HG03571 (cell line): Measurements from ENCODE around the gene ZBTB16.

Experiments used
- ATAC-seq: cut with Tn5 transposase; IDR thresholded peaks from one replicate; pipeline ENCODE4 v1.9.1; 2021; ENCODE audit not compliant: unreplicated experiment

The ZBTB16 gene

DNA sequence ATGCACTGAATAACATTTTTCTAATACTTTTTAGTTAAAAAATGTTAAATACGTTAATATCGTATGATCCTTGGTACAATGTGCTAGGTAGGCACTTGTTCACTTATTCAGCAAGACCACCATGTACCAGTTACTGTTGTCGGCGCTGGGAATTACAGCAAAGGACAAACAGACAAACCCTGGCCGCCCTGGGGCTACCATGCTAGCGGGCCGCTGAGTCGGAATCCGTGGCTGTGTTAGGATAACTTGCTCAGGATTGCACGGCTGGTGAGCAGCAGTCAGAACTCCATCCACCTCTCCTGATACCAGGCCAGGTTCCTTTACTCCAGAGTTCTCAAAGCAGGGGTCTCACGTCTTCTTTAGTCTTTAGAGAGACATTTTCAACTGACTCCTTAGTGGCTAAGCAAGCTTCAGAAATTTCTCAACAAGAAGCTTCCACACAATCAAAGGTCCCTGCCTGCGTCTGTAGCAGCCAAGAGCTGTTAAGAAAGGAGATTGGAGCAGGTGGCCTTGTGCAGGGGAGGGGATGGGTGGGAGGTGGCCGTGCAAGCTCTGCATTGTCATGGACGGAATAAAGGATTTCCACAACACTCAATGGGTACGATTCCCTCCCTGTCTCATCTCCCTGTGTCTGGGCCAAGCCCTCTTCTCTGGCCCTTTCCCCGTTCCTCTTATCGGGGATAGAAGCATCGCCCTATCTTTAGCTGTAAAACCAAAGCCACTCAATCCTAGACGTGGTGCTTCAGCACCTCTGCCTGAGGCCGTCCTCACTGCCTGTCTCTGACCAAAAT lies 196.9 kb downstream of the ZBTB16 start:
- ATAC-seq: no peak

DNA sequence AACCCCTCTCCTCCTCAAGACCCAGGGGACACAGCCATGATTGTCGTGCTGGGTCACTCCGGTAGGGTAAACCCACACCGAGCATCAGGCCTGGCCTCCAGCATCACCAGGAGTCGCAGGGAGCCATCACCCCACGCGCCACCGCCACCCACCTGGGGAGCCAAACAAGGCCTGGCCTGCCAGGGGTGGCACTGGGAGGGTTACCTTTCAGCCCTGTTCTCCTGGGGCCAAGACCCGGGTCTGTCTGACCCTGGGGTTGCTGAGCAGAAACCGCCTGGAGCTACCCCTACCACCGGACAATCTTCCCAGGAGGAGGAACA lies 197.4 kb downstream of the ZBTB16 start:
- ATAC-seq: no peak

DNA sequence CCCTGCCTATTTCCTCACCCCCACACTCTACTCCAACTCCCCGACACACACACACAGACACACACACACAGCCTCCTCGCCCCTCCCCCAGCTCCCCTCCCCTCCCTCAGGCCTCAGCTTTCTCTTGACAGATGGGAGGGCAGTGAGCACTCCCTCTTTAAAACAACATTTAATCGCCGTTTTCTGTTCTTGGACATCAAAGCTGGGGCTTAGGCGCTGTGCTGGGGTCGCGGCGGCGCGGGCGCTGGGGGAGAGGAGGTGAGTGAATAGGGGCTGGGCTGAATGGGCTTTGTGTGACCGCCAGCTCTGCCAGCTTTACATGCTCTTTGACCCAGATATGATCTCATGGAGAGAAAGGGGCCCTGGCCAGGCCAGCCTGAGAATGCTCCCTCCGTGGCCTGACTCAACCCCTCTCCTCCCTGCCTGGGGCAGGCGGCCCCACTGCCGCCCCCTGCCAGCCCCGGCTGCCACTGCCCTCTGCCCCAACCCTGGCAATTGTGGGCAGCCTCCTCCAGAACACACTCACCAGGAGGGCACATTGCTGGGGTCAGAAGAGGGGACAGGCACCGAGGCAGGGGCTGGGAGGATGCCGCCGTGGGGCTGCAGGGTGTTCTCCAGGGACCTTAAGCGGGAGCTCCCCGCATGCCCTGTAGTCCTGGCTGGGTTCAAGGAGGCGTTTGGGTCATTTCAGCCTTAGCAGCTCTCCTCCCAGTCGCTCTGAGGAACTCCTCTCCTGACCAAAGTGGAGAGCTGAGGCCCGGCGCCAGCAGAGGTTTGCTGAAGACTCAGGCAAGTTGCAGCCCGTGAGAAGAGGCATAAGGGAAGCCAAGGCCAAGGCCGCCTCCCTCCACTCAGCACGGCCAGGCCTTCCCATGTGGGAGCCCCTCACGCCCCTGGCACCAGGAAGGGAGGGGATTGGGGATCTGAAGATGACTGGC lies 198.4 kb downstream of the ZBTB16 start:
- ATAC-seq: no peak

DNA sequence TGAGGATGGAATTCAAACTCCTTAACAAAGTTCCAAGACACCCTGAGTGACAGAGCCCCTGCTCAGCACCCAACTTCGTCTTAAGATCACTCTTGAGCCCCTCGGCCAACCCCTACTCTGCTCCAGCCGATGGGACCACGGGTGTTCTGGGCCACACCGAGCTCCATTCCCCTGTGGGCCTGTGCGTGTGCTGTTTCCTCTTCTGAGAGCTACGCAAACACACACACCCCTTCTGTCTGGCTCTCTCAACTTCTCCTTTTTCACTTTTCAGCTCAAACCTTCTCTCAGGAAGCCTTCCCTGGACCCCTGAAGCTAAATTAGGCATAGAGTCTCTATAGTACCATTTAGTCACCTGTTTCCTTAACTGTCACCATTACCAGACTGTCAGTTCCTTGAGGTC lies 199.2 kb downstream of the ZBTB16 start:
- ATAC-seq: no peak

DNA sequence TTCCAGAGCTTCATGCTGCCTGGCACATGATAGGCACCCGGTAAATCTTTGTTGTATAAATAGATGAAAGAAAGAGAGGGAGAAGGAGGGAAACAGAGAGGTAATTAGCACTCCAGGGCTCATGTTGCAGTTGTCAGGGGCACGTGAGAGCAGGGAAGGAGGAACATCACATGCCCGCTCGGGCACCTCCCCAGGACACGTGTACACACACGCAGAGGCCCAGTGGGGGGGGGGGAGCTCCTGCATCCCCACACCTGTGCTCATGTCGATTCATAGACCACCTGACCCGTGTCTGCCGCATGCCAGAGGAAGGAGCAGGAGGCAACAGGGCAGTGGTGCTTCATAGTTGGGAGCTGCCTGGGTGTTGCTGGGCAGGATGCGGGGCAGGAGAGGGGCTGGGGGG lies 199.6 kb downstream of the ZBTB16 start:
- no peak for ATAC-seq

DNA sequence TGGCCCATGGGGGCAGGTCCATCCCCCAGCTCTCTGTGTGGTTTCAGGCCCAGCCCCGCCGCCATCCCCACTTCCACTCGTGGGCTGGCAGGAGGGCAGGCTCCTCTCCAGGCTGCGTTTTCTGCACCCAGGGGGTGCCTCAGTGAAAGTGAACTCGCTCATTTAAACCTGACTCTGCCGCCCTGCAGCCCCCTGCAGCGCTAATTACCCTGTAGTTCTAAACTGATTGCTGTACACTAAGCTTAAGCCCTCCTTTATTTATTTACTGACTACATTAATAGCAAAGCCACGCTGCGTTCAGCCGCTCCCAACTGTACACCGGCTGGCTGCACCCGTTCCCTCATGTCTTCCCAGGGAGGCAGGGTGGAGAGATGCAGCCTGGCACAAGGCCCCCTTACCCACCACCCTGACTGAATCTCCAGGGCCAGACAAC lies 200.1 kb downstream of the ZBTB16 start:
- no peak for ATAC-seq

DNA sequence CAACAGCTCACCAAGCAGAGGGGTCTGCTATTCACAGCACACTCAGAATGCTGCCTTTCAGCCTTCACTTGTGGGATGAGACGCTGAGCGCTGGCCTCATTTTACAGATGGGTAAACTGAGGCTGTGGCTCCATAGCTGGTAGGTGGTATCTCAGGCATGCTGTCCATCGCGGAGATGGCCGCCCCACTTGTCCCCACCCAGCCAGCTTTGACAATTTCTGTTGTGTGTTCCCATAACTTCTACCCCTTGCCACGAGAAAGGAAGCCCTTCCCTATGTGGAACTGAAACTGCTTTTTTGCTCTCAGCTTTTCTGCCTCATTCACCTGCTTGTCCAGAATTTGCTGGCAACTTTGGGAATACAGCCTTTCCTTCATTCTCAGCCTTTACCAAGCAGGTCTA lies 200.6 kb downstream of the ZBTB16 start:
- ATAC-seq: no peak

DNA sequence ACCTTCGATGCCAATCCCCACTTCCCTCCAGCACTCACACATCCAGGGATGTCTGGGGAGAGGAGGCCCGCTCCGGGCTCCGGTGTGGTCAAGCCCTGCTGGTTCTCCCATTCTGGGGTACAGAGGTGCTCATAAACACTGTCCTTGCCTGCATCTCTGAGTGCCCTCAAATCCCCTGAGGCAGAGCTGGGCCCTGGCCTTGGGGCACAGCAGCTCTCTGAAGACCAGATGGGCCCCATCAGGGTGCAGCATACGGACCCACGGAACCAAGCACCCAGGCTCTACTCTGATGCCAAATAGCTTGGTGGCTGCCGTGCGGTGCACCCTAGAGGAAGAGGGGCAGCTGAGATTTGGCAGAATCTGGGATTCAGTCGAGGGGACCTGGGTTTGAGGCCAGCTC lies 201.0 kb downstream of the ZBTB16 start:
- no peak for ATAC-seq

DNA sequence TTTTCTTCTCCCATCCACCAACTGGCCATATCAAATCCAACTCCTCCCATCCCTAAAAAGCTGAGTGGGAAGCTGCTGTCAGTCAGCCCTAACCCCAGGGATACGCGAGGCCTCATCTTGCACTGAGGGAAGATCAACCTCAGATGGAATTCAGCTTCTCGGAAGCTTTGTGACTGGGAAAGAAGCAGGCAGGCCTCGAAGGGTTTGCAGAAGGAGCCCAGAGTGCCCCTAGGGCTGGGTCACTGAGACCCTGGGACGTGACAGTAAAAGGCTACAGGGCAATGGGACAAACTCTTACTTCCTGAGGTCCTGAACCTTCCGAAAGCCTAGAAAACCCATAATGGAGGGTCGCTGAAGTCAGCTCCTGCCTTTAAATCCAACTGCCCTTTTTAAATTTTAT lies 202.3 kb downstream of the ZBTB16 start:
- ATAC-seq: no peak

DNA sequence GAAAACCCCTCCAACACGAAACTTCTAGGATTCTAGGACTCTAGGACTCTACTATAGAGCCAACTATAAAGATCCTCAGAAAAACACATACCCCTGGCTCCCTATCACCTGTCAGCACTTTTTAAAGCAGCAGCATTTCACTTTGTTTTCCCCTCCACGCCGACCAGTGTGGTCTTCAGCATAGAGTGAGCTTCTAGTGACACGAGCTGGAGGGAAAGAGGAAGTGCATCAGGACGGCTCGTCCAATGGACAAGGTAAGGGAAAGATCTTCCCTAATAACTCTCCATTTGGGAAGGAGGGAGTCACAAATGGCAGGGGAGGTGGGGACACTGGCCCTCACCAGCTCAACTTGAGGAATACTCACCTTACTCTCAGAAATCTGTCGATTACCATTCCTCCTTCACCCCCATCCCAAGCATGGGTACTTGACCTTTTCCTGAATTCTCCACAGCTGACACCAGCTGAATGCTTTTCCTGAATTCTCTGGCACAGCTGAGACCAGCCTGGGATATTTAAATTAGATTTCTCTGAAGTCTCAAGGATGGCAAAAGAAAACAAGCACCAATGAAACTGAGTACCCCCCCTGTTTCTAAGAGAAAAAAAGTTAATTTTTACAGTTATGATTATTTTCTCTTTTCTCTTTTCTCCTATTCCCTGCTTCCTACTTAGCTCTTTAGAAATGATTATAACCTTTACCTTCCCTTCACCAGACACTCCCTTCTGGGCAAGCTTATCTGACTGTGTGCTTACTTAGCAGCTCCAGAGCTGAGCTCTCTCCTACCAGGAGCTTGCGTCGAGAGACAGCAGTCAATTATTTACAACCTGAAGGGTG lies 203.4 kb downstream of the ZBTB16 start:
- no peak for ATAC-seq

DNA sequence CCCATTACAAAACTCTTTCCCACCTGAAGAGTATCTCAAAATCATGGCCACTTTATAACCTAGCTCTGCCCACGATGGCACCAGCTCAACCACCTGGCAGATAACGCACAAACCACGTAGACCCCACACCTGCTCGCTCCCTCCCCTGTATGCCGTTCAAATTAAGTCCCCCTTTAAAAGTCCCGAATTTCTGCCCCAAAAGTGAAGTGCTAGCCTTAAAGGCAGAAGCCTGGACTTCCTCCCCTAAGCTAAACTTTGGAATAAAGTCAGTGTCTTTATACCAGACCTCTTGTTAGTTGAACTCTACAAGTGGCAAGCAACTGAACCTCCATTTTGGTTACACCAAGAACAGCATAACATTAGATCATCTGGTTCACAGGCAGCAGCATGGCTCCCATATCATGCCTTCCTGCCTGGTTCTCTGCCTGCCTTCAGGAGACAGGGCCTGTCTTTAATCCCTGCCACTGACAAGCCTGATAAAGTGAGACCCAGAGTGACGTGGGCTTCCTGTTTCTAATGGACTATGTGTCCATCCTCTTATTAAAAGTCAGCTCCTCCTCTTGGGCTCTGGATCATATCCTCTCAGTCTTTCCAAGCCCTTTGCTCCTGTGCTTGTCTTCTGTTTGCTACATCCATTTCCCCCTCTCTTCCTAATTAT lies 204.1 kb downstream of the ZBTB16 start:
- no peak for ATAC-seq

DNA sequence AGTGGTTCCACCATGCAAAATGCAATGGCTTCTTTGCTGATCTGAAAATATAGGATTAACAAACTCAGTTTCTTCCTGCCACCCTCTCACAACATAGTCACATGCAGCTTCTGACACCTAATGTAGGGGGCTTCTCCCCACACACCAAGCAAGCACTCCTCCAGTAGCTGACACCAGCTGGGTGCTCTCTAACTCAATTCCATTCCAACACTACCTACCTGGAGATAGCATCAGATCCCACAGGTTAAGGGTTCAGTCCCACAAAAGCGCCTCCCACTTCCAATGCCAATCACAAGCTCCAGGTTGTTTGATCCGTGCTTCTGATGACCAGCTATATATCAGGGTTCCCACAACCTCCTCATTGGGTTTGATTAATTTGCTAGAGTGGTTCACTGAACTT lies 204.9 kb downstream of the ZBTB16 start:
- ATAC-seq: no peak

DNA sequence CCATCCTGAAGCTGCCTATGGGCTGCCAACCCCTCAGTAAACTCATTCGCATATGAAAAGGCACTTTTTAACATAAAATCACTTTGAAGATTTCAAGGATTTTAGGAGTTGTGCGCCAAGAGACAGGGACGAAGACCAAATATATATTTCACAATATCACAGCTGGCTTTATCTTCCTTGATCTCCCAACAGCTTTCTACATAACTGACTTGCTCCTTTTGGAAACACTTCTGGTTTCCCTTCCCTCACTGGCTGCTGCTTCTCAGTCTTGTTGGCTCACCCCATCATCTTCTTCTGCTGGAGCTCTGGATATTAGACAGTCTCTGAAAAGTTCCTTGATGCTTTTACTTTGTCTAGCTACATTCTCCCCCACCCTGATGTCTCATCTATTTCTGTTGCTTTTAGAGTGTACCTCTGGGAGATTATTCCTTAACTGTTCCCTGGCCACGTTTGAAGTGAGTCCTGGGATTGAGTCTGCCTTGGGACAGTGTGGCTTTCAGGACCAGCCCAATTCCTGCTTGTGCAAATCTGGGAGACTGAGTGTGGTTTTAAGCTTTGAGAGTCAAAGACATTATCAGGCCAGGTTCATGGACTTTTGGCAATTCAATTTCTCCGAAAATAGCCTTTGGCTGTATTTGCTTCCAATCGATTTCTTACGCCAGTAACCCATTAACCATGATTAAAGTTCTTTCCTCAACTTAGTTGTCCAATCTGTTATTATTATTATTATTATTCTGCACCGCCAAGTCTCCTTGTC lies 205.8 kb downstream of the ZBTB16 start:
- no peak for ATAC-seq

DNA sequence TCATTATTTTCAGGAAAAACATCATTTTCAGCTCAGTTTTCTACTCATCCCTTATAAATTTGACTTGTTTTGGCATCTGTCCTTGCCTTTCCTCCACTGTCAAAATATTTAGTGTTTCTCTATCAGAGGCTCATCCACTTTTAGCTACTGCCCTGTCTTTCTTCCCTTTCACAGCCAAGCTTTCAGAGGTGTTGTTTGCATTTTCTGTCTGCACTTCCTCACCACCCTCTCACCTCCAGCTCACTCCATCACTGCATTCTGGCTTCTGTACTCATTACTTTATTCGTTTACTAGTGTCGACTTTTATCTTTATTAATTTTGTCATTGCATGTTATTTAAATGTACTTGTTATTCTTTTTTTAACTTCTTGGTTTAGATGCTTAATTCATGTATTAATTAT lies 210.0 kb downstream of the ZBTB16 start:
- no peak for ATAC-seq

DNA sequence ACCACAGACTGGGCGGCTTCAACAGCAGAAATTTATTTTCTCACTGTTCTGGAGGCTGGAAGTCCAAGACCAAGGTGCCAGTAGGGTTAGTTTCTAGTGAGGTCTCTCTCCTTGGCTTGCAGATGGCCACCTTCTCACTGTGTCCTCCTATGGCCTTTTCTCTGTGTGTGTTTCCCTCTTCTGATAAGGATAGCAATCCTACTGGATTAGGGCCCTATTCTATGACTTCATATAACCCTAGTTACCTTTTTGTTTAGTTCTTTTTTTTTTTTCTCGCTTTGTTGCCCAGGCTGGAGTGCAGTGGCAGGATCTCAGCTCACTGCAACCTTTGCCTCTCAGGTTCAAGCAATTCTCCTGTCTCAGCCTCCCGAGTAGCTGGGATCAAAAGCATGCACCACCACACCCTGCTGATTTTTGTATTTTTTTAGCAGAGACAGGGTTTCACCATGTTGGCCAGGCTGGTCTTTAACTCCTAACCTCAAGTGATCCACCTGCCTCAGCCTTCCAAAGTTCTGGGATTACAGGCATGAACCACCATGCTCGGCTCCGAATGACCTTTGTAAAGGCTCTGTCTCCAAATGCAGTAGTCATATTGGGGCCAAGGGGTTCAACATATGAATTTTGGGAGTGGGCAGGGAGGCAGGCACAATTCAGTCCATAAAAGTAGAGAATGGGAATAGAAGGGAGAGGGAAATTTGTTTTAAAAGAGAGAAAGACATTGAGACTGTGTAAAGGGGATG lies 211.2 kb downstream of the ZBTB16 start:
- ATAC-seq: no peak

DNA sequence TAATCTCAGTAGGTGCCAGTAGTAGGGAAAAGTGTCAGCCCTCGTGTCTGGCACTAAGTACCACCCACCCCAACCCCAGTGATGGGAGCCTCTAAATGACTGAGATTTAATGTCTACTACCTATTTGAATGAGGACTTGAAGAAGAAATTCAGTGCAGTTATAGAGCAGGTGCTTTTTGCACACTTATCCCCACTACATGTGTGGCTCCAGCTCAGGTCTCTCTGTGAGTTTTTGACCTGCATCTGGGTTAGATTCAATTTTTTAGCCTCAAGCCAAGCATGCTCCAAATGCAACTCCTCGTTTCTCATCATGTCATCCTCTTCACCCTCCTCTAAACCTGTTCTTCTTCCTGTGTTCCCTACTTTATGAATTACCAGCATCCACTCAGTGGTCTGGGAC lies 211.8 kb downstream of the ZBTB16 start:
- no peak for ATAC-seq

DNA sequence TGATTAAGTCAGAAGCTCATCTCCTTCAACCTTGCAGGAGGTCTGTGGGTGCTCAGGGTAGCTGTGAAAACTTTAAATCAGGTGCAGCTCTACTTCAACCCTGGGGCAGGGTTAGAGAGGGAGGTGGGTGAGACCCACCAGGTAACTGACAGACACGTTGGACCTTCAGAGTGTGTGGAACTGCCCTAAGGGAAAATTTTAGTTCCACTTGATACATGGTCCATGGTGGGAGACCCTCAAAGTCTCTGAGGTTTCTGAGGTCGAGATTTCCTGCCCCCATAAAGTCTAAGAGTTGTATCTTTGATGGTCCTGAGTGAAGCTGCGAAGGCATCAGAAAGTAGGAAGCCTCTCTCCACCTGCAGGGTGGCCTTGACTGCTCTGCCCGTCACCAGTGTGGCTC lies 212.8 kb downstream of the ZBTB16 start:
- no peak for ATAC-seq

DNA sequence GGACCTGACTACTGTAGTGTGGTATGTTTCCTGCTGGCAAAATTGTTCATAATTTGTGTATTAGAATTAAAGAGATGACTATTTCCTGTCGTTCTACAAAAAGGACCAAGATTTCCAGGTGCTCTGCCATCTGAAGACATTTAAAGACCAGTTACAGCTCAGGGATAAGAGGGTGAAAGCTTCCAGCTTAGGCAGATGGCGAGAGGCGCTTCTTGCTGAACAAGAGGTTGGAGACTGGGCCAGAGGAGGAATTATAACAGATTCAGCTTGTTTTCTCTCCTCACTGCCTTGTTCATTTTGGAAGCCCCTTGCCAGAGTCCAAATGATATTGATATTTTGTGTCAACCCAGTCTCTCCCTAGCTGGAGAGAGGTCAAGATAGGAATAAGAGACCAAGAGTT lies 213.6 kb downstream of the ZBTB16 start:
- ATAC-seq: no peak

DNA sequence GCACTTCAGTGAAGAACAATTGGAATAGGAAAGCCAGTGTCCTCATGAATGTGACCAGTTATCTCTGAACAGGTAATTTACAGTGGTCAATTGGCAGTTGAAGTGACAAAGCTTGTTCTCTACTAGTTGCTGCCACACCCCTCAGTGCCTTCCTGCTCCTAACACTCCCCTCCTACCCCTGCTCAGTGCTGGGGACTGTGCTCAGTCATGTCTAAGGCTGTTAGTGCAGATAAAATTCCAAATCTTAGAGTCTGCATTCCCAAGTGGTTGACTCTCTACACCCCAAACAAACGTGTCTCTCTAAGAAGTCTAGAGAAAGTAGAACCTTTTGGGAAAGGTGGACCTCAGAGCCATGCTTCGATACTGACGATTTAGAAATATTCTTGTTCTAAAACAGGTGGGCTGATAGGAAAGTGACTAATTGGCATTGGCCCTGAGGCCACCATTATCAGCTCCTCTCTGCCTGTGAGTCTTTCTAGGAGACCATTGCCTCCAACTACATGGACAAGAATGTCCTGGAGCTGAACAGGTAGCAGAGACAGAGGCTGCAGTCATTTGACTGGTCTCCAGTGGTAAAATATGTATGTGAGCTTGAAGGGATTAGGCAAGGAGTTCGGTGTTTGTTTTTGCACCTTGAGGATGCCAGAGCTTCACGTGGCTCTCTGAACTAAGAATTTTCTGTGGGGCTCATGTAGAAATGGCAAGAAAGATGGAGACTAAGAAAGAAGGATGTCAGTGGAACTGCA lies 214.6 kb downstream of the ZBTB16 start:
- no peak for ATAC-seq
